GM18861 (cell line): ENCODE measurements around the gene SYVN1.
"Not testable (repeated sequence)": the region's sequence is repeated elsewhere in the genome, so short reads cannot be mapped to it uniquely, and the experiment has no call there.

Experiments
- ATAC-seq: cut with Tn5 transposase; IDR thresholded peaks from one replicate; pipeline ENCODE4 v1.9.1; 2021; ENCODE audit not compliant: unreplicated experiment

SYVN1 gene

GRCh38 chr11:65127473-65128181 lies 6.7 kb downstream of the SYVN1 start:
- ATAC-seq, result no peak

DNA sequence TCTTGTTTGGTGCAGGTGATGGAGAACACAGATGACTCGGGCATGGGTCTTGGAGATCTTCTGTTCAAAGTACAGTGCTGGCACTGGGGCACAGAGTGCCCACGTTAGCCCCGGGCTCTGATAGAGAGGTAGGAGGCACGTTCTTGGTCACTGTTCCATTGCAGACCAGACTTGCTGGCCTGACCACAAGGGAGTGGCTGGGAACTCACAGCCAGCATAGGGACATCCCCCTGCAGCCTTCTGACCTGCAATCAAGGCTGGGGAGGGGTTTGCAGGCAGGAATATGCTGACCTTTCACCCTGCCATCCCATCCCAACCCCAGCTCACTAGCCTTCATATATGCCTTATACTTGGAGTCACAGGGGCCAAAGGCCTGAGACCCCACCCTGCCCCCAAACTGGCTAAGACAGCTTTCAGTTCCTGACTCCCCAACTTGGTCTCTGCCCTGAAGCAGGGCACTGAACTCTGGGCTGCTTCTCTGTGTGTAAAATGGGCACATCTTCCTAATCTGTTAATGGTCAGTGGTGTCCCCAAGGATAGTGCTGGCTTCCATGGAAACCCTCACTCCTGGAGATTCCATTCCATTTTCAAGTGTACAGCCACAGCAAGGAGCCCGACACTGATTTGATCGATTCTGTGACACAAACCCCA lies 7.6 kb downstream of the SYVN1 start:
- ATAC-seq, result no peak

DNA sequence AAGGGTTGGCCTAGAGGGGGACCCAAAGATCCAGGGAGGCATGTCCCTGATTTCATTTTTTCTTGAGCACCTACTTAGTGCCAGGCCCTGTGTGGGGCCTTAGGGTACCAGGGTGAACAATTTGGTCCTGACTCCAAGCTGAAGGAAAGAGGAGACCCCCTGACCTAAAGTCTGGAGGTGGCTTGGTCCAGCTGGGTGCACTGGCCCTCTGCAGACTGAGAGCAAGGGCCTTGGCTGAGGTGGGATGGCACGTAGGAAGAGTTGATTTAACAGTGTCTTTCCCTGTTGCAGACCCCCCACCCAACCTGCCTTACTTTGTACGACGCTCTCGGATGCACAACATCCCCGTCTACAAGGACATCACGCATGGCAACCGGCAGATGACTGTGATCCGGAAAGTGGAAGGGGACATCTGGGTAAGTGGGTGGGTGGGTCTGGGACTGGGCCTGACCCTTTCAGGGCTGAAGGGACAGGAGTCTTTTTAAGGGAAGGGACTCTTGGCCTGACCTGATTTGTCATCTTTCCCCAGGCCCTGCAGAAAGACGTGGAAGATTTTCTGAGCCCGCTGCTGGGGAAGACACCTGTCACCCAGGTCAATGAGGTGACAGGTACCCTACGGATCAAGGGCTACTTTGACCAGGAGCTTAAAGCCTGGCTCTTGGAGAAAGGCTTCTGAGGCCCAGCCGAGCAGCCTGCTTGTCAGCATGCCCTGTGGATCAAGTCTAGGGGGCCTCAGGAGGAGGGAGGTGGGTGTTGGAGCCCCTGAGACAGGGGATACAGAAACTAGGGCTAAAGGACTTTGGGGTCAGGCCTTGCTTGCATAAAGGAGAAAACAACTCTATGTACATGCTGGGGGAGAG lies 8.9 kb downstream of the SYVN1 start:
- ATAC-seq, result no peak

- no peak for ATAC-seq
Observed at GRCh38 chr11:65124480-65125196, 9.7 kb downstream of the SYVN1 start.

DNA sequence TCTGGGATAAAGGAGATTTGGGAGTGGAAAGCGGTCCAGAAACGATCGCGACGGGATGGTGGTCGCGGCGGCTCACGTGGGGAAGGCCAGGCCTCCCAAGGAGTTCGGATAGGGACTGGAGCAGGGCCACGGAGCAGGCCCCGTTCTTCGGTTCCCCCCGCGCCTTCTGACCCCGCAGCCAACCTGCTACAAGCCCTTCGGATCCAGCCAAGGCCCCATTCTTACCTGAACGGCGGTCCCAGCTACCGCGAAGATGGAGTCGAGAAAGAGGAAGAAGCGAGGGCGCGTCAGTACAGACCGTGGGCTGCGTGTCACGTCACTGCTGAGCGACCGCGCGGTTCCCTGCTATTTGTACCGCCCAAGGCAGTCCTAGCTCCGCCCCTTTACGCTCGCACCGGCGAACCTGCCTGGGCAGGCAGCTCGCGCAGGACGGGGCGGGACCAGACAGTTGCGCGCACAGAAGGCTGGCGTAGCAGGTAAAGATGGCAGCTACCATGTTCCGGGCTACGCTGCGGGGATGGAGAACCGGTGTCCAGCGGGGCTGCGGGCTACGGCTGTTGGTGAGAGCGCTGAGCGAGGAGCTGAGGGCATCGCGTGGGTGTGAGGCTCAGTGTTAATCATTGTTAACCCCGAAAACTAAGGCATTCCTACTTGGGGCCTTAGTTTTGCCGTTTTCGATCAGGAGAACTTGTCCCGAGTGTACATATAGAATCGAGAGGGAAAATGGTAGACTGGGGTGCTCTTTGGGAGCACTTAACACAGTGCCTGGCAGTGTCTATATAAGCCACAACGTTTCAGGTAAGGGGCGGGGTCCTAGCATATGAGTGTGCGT lies 12.2 kb downstream of the SYVN1 start, which contains the start of the genes FAU and MRPL49:
Gene FAU (minus strand): TSS at position 270 of the 832 bp plus-strand sequence. CDS start 321 bp downstream, outside the sequence.
Gene MRPL49 (plus strand): TSS at position 457 of the 832 bp plus-strand sequence. CDS start 26 bp downstream, at position 483.
- peak; percentile 57 for ATAC-seq

- ATAC-seq, result no peak
Observed at GRCh38 chr11:65121447-65121864, 12.9 kb downstream of the SYVN1 start.

GRCh38 chr11:65120831-65121230 lies 13.5 kb downstream of the SYVN1 start:
- no peak for ATAC-seq

DNA sequence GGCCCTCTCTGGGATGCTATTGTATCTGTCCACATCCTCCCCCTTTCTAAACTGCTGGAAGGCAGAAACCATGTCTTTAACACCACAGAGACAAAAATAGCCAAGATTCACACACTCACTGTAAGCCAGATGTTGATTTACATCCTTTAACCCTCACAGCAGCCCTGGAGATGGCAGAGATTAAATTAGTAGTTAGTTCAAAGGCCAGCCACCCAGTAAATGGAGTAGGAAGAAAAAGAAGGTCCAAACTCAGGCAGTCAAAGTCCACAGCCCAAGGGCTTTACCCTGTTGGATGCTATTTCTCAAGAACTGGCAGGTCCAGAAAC lies 14.7 kb downstream of the SYVN1 start:
- ATAC-seq, result no peak

- ATAC-seq, result not testable (repeated sequence)
Observed at GRCh38 chr11:65118891-65119669, 15.2 kb downstream of the SYVN1 start.

GRCh38 chr11:65118097-65118837 lies 16.1 kb downstream of the SYVN1 start:
- no peak for ATAC-seq

GRCh38 chr11:65117206-65118096 lies 16.9 kb downstream of the SYVN1 start, which contains the start of gene ZNHIT2:
Gene ZNHIT2, minus strand, starts transcription at chr11:65117701. Its CDS starts 48 bp downstream, at chr11:65117653.
- ATAC-seq, result peak; percentile 37

DNA sequence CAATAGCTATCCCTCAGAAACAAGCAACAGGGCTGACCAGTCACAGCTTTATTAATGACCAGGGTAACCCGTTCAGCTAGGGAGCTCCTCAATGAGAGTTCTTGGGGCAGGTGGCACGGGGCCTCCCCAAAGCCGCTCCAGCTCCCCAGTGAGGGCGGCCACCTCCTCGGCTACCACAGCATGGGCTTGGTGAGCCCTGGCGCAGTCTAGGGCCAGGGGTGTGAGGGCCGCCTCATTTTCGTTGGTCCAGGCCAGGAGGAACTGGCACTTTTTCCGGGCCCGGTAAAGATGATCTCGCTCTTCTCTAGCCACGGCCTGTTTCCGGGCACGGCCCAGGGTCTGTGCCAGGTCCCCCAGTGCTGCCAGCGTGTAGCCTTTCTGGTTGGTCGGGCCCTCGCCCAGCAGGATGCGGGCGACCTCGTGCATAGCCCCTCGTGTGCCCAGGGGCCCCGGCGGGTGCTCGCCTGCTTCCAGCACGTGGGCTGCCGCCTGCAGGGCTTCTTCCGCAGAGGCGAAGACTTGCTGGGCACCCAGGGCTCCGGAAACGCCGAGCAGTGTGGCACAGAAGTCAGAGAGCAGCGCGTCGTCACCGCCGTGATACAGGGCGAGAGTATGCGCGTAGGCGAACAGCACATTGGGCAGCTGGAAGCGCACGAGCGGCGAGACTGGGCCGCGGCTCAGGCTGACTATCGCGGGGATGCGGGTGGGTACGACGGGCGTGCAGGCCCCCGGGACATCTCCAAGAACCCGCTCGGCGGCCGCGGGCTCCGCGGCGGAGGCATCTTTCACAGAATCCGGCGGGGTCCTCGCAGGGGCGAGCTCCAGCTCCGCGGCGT lies 17.7 kb downstream of the SYVN1 start:
- no peak for ATAC-seq

DNA sequence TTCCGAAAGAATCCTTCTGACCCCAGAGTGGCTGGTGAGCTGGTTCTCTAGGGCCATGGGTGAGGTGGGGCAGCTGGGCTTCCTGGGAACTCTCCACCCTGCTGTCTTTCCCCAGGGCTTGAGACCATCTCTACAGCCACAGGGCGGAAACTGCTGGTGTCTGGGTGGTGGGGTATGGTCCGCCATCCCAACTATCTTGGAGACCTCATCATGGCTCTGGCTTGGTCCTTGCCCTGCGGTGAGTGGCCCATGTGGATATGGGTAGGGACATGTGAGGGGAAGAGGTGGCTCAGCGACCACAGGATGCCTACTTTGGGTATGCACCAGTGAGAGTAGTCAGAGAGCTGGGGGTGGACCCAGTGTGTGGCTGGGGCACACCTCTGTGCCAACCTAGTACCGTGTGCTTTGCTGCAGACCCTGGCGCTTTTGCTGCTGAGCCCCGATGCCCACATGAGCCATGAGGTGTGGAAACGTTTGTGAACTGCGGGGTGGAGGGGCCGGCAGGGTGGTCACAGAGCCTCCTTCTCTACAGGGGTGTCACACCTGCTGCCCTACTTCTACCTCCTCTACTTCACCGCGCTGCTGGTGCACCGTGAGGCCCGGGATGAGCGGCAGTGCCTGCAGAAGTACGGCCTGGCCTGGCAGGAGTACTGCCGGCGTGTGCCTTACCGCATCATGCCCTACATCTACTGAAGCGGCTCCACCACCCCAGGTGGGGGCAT lies 18.8 kb downstream of the SYVN1 start:
- ATAC-seq, result no peak

DNA sequence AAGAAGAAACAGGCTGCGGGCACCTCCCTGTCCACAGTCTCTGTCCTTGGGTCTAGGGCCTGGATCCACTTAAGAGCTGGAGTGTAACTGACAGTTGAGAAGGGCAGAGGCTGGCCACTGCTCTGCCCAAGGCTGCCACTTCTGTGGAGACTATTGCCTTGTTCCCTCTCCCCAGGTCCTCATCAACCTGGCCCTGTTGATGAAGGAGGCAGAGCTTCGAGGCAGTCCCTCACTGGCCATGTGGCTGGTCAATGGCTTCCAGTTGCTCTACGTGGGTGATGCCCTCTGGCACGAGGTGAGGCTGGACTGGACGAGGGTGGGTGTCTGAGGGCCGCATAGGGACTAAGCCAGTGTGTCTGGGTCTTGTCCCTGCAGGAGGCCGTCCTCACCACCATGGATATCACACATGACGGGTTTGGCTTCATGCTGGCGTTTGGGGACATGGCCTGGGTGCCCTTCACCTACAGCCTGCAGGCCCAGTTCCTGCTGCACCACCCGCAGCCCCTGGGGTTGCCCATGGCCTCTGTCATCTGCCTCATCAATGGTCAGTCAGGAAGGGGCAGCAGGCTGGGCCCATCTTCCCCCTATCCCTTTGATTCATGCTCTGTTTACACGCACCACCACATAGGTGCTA lies 19.7 kb downstream of the SYVN1 start:
- no peak for ATAC-seq

GRCh38 chr11:65113839-65114238 lies 20.5 kb downstream of the SYVN1 start:
- ATAC-seq, result no peak
